Measurements from ENCODE around the gene COG1. TPM values are rescaled to one million over a fixed set of nuclear protein-coding genes. Genes with fewer than 3 reads are reported as not detected.

The COG1 gene
- total RNA-seq, 1 donor from 2014 or later, result 15.9 TPM

DNA sequence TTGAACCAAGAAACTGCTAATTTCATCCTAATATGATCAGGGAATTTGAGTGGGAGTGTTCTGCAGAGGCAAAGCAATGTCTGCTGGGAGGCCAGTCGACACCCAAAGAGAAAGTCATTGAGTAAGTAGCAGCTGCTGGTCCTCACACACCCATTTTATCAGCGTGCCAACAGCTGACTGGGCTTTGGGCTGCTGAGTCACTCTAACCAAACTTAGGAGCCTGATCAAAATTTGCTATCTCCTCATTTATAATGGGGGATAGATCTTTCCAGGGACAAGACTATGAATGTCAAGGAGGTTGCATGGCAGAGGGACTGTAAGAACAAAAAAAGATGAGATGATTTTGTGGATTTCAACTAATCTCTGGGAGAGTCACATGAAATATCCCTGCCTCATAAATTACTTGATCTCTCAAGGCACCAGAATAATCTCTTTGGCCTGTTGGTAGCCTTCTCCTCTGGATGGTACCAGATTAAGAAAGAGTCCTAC lies 35.9 kb downstream of the COG1 start:
- peak; percentile 53 for ATAC-seq

DNA sequence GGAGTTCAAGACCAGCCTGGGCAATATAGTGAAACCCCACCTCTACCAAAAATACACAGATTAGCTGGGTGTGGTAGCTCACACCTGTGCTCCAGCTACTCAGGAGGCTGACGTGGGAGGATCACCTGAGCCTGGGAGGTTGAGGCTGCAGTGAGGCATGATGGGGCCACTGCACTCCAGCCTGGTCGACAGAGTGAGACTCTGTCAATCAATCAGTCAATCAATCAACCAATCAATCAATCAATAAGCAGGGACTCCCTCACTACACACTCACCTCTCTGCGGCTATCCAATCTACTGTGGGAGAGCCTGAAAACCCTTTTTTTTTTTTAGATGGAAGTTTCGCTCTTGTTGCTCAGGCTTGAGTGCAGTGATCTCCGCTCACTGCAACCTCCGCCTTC lies 37.2 kb downstream of the COG1 start:
- no peak for ATAC-seq

DNA sequence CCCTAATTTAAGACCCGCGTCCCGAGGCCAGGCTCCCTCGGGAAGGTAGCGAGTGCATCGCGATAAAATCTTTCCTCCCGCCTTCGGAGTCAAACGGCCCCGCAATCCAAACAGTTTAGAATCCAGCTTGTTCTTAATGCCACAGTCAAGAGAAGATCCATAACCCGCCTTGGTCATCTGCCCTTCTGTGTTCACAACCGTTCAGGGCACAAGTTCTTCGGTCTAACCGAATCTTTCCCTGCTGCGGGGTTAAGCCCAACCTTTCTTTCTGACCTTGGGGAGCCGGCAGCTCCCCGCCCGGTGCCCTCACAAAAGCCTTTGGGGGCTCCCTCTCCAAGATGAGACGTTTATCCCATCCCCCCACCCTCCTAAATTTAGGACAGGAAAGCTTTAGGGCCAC lies 38.5 kb downstream of the COG1 start:
- no peak for ATAC-seq

DNA sequence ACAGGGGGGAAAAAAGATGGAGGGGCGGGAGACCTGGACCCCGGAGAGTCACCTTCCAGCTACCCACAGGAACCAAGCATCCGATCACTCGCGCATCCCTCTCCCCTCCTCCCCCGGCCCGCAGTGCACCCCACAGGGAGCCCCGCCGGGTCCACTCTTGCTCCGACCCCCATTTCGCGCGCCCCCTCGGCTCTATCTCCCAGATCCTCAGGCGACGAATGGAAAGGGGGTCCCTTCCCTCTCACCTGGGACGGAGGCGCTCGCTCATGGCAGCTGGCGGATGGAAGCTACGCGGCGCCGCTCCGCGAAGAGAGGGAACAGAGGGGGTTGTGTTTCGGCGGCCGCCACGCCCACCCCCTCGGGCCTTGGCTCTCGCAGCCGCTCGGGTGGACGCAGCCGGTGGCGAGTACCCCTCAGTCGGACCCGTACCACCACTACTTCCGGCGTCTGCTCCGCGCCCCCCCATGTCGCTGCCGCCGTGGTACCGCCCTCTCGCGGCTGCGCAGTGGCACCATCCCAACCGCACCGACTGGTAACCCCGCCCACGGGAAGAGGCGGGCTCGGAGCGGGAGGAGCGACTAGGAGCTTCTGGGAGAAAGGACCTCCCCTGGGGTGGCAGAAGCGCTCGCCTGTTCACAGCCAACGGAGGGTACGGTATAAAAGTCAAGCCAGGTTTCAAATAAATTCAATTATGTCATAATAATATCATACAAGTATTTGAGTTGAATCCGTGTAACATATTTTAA lies 39.2 kb downstream of the COG1 start:
- peak; percentile 93 for ATAC-seq

DNA sequence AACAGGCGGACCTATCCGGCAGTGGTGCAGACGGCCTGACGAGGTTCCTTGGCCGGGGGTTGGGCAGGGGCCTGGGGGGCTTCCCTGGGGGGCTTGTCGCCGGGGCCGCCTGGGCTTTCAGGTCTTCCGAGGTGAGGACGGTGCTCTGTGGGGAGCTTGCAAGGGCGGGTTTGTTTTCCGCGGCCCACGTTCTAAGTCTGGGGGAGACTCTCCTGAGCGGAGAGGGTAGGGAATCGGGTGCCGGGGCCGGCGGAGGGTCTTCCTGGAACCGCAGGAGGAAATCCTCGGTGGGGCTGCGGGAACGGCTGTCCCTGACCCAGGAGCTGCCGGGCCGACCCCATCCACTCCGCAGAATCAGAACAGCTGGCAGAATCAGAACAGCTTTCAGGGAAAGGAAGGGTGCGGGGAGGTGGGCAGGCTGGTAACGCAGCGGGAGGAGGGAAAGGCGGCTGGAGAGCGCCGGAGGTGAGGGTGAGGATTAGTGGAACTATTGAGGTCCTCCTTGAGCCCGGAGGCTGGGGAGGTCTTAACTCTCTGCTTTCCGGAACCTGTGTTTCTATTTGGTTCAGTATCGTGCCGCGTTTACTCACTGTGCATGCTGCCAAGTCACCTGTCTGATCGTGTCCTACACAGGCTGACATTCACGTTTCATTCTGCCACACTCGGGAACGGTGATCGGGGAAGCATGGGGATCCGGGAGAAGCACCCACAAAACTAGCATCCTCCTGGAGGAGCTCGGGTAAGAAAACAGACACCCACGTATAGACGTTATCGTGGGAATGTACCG lies 39.9 kb downstream of the COG1 start:
- peak; percentile 72 for ATAC-seq

DNA sequence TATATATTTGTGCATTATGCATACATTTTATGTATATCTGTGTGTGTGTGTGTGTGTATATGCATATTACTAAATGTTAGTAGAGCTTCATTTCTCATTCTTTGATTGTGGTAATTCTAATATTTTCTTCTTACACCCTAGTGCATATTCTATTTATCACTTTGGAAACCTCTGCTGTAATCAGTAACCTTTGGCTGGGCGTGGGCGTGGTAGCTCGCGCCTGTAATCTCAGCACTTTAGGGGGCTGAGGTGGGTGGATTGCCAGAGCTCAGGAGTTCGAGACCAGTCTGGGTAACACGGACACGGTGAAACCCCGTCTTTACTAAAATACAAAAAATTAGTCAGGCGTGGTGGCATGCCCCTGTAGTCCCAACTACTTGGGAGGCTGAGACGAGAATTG lies 41.9 kb downstream of the COG1 start:
- no peak for ATAC-seq

DNA sequence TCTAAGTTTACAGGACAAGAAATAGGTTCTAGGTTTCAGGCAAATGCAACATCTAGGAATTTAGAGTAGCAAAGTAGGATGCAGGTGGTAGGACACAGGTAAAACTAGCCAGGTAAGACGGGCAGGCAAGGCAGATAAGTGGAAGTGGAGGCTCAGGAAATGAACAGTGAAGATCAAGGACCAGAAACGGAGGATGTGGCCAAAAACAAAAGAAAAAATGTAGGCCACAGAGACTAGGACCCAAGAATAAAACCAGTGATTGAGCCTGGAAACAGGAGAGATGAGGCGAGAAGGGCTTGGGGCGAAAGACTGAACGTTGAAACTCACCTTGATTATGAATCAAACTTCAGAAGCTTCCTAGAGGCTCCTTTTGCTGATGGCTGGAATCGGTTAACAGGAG lies 44.9 kb downstream of the COG1 start:
- ATAC-seq, result no peak

DNA sequence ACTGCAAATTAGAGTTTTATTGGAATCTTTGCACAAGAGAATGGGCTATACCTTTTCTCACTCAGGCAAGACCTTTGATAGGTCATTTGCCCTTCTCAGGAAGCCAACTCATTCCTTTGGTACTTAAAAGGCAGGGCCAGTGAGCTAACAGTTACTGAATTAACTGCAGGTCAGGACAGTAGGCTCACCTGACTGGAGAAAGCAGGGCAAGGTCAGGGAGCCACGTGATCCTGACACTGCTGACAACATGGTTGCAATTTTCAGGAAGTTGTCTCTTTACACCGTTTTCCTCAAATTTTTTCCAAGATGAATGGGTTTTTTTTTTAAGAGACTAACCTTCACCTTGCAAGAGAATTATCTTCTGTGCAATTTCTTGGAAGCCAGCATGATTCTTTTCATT lies 47.7 kb downstream of the COG1 start:
- no peak for ATAC-seq

DNA sequence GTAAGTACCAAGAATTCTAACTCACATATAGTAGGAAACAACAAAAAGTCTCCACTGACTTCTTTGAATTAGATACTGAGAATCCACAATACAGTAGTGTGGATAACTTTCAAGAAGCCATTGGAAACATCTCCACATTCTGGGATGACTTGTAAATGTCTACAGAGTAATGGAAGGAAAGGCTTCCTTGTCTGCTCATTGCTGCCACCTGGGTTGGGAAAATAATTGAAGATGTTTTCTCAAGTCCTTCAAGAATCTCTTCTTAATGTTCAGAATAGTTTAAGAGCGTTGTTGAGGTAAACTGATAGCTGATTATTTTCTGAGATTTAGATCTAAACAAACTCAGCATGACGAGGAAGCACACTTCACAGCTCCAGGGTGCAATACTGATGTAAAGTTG lies 54.9 kb downstream of the COG1 start:
- no peak for ATAC-seq

DNA sequence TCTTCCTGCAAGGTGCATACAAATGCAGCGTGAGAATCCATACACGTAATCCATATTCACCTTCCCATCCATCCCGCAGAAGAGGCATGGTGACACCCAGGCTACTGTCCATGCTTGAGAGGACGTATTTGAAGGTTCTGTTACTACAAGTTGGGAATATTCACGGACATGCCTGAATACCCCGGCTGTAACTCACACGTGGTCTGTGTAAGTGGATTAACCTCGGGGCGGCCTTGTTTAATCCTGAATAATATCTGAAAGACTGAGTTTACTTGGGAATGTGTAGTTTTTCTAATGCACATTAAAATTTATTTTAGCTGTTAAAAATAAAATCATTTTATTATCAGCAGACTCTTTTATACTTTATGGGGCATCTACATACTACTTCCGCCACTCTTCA lies 55.7 kb downstream of the COG1 start:
- ATAC-seq, result no peak

DNA sequence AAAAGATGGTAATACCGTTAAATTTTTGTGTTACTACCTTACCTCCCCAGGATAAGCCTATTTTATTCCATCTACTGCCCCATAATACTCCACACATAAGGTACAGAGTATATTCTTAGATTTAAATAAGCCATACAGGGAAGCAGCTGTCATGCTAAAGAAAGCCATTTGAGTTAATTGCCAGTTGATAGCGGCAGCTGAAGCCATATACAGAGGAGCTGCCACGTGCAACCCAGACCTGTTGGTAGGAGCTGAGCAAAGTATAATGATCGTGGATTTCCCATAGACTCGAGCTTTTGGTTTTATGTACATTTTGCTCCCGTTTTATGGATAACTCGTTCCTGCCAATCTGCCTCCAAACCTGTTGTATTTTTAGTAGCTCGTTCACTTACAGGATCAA lies 56.8 kb downstream of the COG1 start:
- ATAC-seq, result no peak

DNA sequence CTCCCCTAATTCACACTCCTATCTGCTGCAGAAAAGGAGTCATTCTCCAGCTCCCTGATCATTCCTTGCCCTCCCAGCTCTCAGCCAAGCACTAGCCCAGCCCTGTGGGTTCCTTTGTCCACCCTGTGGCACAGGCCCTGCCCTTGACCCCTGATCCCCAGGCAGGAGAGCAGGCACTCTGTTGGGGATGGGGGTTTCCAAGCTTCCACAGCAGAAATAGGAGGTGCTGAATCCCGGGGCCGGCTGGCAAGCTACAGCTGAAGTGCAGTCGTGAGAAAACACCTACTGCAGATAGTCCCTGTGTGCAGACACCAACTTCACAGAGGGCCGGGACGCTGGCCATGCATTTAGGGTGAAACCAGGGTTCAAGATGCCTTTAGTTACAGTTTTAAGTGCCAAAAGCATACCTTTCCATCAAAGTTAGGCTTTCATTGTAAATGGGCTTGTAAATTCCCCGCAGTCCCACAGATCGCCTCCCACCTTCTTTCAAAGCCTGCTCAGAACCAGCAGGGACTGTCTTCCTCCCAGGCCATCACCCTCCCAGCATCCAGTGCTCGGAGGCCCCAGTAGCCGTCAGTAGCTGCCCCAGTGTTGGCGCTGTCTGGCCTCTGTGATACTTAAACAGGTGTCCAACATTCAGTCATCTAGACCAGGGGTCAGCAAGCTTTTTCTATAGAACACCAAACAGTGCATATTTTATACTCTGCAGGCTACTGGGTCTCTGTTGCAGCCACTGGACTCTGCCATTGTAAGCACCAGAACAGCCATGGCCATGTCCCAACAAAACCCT lies 58.2 kb downstream of the COG1 start:
- ATAC-seq, result no peak

DNA sequence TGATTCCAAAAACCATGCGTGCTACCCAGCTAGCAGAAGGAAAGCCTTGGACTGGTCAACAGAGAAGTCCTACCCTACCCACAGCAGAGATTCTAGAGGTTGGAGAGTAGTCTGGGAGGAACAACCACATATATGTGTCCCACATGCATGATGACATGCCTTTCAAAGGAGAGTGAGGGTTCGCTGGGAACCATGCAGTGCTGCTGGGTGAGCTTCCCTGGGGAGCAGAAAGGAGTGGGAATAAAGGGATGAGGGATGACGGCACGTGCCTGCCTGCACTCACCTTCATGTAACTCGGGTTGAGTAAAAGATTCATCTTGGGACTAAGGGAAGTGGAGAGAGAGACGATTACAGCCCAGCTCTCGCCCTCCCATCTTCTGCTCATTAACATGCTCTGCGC lies 59.0 kb downstream of the COG1 start:
- ATAC-seq, result no peak

DNA sequence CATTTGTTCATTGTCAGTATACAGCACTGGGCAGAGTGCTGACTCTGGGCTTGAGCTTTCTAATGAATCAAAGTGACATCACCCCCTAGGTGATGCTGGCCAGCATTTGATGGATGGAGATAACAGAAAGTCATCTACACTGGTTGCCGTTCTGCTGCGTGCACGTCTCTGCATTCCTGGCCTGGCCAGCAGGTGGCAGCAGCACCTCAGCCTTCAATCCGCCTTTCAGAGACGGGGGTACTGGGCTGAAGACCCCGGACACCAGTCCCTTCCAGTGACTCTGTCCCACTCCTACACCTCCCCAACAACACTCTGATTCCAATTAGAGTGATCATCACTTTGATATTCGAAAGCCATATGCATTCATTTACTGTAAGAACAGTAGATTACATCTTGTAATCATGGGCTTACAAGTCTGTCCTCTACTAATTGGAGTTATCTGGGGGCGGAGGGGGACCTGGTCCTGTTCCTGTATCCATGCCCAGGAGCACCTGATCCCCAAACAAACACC lies 62.9 kb downstream of the COG1 start:
- ATAC-seq, result peak; percentile 59

DNA sequence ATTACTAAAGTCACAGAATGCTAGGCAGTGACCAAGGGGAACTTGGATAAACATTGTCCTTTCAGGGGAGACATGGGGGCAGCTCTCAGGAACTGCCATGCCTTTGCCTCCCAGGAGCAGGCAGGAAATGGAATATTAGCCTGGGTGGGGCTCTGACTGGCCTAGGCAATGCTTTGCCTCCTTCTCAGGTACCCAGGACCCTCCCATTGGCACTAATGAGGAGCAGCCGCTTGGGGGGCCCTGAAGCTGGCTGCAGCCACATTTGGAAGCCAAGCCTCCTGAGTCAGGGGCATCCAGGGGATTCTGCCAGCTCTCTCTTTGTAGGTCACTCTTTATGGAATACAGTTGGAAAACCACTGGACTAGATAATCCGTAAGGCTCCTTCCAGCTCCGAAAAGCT lies 63.4 kb downstream of the COG1 start:
- no peak for ATAC-seq

DNA sequence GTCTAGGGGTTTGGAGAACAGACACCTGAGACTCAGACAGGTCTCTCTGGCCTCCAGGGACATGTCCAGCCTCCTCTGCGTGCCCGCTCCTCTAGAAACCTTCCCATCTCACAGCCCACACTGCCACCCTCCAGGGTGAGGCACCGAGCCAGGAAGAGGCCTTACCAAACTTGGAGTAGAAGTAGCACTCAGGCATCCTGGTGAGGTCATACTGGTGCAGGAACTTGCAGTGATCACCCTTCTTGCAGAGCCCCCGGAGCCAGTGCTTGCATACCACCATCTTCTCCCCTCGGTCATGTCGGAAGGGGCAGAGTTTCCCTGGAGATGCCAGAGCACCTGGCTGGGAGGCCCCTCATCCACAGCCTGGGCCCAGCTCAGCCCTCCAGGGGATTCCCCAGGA lies 64.7 kb downstream of the COG1 start:
- ATAC-seq, result no peak

Other genes starting within 250 kb of the COG1 start
- 32.8 TPM for gene SLC39A11, start 100.4 kb upstream of the COG1 start, total RNA-seq
- not detected for gene SSTR2, start 28.0 kb upstream of the COG1 start, total RNA-seq
- gene CPSF4L, start 68.8 kb downstream of the COG1 start, total RNA-seq, result not detected
- 25.9 TPM for gene CDC42EP4, start 118.9 kb downstream of the COG1 start, total RNA-seq

All from esophagus mucosa (tissue), 1 donor.